PC-3 (cell line): ENCODE measurements around the gene PLCL1.

Experiments used
- CTCF ChIP-seq: fragments of 300-600 bp; sonication (generic); conservative IDR thresholded peaks from 2 replicates; pipeline ENCODE4 v1.5.1; 2017; ENCODE audit warnings: antibody characterized with exemption, low read depth, mild to moderate bottlenecking, low read length
- EZH2 ChIP-seq: fragments of 300-600 bp; sonication (generic); IDR thresholded peaks from one replicate; pipeline ENCODE4 v1.6.1; 2017; ENCODE audit warnings: antibody characterized with exemption, mild to moderate bottlenecking, low read length; ENCODE audit not compliant: unreplicated experiment
- EZH2phosphoT487 ChIP-seq: fragments of 300-600 bp; sonication (generic); IDR thresholded peaks from 2 replicates; pipeline ENCODE4 v1.6.1; 2018; ENCODE audit warnings: mild to moderate bottlenecking, antibody characterized with exemption, low read length, borderline replicate concordance

DNA sequence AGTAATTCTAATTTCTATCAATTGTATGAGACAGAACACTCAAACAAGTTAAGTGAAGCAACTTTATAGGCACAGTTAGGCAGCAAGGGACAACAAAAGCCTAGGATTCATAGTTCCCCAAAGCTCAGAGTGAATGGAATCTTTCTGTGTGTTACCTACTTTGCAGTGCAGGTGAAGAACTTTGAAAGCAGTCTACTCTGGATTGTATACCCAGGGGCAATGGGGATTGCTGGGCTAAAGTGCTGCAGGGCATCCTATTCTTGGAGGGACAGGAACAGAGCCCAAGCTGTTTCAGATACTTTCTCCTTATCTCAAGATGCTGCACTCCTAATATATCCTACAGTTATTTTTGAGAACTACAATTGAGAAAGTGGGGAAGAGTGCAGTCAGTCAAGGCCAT lies 207.6 kb downstream of the PLCL1 start:
- TF ChIP-seq CTCF (no peak), EZH2phosphoT487 (no peak), EZH2 (no peak)
